ENCODE data around the gene TEX11. TPM values are rescaled to one million over a fixed set of nuclear protein-coding genes. Genes with fewer than 3 reads are reported as not detected.

The TEX11 gene
- total RNA-seq (not detected), polyA plus RNA-seq (not detected)
- long read RNA-seq, donor 1: 0 reads
- long read RNA-seq, donor 2, partial matches to known transcripts: 0 of 3 reads
- long read RNA-seq, donor 2, other reads (novel, unspliced or antisense): 0 of 3 reads
- long read RNA-seq, donor 3: 0 reads

- Histone ChIP-seq H3K4me3 (no peak within 1 kb of the TSS), H3K27me3 (no peaks in the 10 kb centered on the region), H3K4me1 (ENCODE audit: insufficient read depth) (no peaks in the 10 kb centered on the region), H3K9me3 (no peaks in the 10 kb centered on the region), H3K36me3 (no peaks in the 10 kb centered on the region), H3K27ac (no peak within 1 kb of the TSS)
- no peak for DNase-seq
- no peak for TF ChIP-seq EP300 (IDR thresholded peaks at IDR 0.05)
- TF ChIP-seq, protein P1, sequence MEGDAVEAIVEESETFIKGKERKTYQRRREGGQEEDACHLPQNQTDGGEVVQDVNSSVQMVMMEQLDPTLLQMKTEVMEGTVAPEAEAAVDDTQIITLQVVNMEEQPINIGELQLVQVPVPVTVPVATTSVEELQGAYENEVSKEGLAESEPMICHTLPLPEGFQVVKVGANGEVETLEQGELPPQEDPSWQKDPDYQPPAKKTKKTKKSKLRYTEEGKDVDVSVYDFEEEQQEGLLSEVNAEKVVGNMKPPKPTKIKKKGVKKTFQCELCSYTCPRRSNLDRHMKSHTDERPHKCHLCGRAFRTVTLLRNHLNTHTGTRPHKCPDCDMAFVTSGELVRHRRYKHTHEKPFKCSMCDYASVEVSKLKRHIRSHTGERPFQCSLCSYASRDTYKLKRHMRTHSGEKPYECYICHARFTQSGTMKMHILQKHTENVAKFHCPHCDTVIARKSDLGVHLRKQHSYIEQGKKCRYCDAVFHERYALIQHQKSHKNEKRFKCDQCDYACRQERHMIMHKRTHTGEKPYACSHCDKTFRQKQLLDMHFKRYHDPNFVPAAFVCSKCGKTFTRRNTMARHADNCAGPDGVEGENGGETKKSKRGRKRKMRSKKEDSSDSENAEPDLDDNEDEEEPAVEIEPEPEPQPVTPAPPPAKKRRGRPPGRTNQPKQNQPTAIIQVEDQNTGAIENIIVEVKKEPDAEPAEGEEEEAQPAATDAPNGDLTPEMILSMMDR (IDR thresholded peaks at IDR 0.05): no peak
- TF ChIP-seq POLR2A (IDR thresholded peaks at IDR 0.05): no peak
- intact Hi-C loops (cut with DNase I): no loop called here
- 66 to 78% (median 71%) methylated on average over 14 of the region's 14 CpGs for WGBS, 3 donors
Observed at GRCh38 chrX:70908541-70908940, at the start of gene TEX11. TEX11 (minus strand) TSS chrX:70908711; CDS start chrX:70907789, 922 bp downstream.

DNA sequence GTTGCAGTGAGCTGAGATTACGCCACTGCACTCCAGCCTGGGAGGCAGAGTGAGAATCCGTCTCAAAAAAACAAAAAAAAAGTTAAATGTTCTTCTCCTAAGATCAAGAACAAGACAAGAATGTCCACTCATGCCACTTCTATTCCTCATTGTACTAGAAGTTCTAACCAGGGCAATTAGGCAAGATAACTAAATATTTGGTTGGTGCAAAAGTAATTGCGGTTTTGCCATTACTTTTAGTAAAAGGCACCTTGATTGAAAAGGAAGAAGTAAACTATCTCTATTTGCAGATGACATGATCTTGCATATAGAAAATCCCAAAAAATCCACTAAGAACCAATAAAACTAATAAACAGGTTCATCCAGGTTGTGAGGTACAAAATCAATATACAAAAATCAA, 46.4 kb upstream of the TEX11 start:
- Histone ChIP-seq H3K9me3 (no peaks in the 10 kb centered on the region), H3K27me3 (no peaks in the 10 kb centered on the region), H3K4me3 (no peak overlapping the region), H3K27ac (no peak overlapping the region), H3K4me1 (ENCODE audit: insufficient read depth) (no peaks in the 10 kb centered on the region), H3K36me3 (no peaks in the 10 kb centered on the region)
- 85 to 90% (median 88%) methylated on average over 3 of the region's 3 CpGs for WGBS, 3 donors
- intact Hi-C loops (cut with DNase I): no loop called here
- TF ChIP-seq, protein P1 (IDR thresholded peaks at IDR 0.05): no peak
- TF ChIP-seq EP300 (IDR thresholded peaks at IDR 0.05): no peak
- TF ChIP-seq POLR2A (IDR thresholded peaks at IDR 0.05): no peak
- DNase-seq: no peak

- no peak for DNase-seq
- Histone ChIP-seq H3K27ac (no peak overlapping the region), H3K36me3 (no peaks in the 10 kb centered on the region), H3K4me1 (ENCODE audit: insufficient read depth) (no peaks in the 10 kb centered on the region), H3K27me3 (no peaks in the 10 kb centered on the region), H3K4me3 (no peak overlapping the region), H3K9me3 (no peaks in the 10 kb centered on the region)
- 78 to 83% (median 78%) methylated on average over 6 of the region's 6 CpGs for WGBS, 3 donors
- intact Hi-C loops (cut with DNase I): no loop called here
- TF ChIP-seq, protein P1 (IDR thresholded peaks at IDR 0.05): no peak
- TF ChIP-seq EP300 (IDR thresholded peaks at IDR 0.05): no peak
- TF ChIP-seq POLR2A (IDR thresholded peaks at IDR 0.05): no peak
Observed at GRCh38 chrX:70924294-70924911, 15.9 kb upstream of the TEX11 start.

- no peaks in the 10 kb centered on the region for H3K9me3 ChIP-seq
- H3K36me3 ChIP-seq: no peaks in the 10 kb centered on the region
- intact Hi-C loops (cut with DNase I): no loop called here
- H3K4me1 ChIP-seq (ENCODE audit: insufficient read depth): no peaks in the 10 kb centered on the region
- 12 to 18% (median 17%) methylated on average over 5 of the region's 5 CpGs for WGBS, 3 donors
- no peaks in the 10 kb centered on the region for H3K27me3 ChIP-seq
- H3K4me3 ChIP-seq: no peak overlapping the region
- DNase-seq: no peak
- H3K27ac ChIP-seq: no peak overlapping the region
- TF ChIP-seq POLR2A (IDR thresholded peaks at IDR 0.05) (no peak), EP300 (IDR thresholded peaks at IDR 0.05) (no peak)
- TF ChIP-seq, protein P1 (IDR thresholded peaks at IDR 0.05): no peak
Observed at GRCh38 chrX:70922774-70923473, 14.4 kb upstream of the TEX11 start.

Measured in ovary (tissue), 10 donors.